Adrenal gland (tissue), 5 donors: Measurements from ENCODE around the gene HSP90AB1.

Experiments
- POLR2A ChIP-seq, 2 donors: fragments of 450-650 bp; IDR thresholded peaks; one replicate each; pipeline ENCODE4 v1.6.1; 2017; ENCODE audit warnings: antibody characterized with exemption in 2 of 2, mild to moderate bottlenecking in 2 of 2, moderate library complexity in 1 of 2
- TF ChIP-seq, protein P1 (sequence below), 6 experiments: fragments of 450-650 bp in 4 of 6; fragments of 200-600 bp in 2 of 6; sonication (generic) in 1 of 6; IDR thresholded peaks; 1 replicate in 5 of 6; 2 replicates in 1 of 6; pipeline versions ENCODE4 v1.5.1 to v1.8.0; 2016 to 2021; ENCODE audit warnings: antibody characterized with exemption in 6 of 6, mild to moderate bottlenecking in 2 of 6, moderate library complexity in 1 of 6
- donor health status: DM: no; HTN: no; CAD: no.

DNA sequence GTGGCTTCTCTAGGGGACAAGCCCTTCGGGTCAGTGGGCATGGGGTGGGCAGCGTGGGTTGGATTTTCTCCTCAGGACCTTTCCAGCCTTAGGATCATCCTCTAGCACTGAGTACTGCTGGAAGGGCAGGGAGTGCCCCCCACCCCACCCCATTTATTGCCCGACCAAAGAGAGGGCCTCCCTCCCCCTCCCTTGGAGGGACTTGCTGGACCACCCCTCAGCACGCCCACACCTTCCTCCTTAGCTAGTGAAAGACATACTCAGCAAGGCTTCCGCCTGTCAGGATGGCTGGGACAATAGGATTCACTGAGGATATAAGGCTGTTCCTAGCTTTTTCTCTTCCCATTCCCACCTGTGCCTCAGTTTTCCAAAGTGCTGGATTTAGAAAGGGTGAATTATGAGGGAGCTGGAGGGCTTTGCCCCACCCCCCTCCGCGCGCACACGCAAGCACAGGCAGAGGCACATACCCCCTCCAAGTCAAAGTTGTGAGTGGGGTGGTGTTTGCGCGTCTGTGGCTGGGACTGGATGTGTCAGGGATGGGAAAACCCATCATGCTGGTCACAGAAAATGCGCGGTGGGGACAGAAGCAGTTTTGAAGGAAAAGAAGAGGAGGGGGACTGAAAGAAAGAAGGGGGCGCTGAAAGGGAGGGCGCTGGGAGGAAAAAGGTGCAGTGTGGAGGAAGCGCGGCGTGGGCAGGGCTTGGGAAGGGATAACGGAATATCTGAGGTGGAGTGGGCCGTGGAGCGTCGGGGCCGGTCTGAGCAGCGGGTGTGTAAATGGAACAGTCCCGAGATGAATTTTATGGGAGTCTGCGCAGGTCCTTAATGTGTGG is 24.2 kb upstream of the HSP90AB1 start:
- TF ChIP-seq POLR2A (IDR thresholded peaks at IDR 0.05) = no peak
- TF ChIP-seq, protein P1, sequence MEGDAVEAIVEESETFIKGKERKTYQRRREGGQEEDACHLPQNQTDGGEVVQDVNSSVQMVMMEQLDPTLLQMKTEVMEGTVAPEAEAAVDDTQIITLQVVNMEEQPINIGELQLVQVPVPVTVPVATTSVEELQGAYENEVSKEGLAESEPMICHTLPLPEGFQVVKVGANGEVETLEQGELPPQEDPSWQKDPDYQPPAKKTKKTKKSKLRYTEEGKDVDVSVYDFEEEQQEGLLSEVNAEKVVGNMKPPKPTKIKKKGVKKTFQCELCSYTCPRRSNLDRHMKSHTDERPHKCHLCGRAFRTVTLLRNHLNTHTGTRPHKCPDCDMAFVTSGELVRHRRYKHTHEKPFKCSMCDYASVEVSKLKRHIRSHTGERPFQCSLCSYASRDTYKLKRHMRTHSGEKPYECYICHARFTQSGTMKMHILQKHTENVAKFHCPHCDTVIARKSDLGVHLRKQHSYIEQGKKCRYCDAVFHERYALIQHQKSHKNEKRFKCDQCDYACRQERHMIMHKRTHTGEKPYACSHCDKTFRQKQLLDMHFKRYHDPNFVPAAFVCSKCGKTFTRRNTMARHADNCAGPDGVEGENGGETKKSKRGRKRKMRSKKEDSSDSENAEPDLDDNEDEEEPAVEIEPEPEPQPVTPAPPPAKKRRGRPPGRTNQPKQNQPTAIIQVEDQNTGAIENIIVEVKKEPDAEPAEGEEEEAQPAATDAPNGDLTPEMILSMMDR (IDR thresholded peaks at IDR 0.05) = no peak
